HUDEP-2 (cell line): Measurements from ENCODE around the gene EPAS1.
"Not testable (repeated sequence)": the region's sequence is repeated elsewhere in the genome, so short reads cannot be mapped to it uniquely, and the experiment has no call there.

ENCODE experiments used
- DNase-seq, 76 experiments: peaks; one replicate each; lab custom pipeline; 2025; ENCODE audit not compliant: unreplicated experiment in 76 of 76; lab: John Stamatoyannopoulos, UW

The EPAS1 gene

DNA sequence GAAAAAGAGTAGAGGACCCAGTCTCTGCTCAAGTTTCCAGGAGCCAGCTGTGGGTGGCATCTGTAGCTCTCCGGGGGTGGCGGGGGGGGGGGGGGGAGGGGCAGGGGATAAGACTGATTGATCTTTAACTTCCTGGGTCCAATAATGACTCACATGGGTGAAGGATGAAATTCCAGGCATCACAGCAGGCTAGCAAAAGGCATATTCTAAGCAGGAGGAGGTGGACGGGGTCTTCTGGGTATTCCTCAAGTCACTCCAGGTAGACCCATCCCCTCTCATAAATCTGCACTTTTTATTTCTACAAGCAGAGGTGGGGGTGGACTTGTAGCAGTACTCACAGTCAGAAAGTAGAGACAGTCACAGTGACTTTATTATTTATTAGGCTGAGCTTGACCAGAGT, 96.7 kb downstream of the EPAS1 start:
- DNase-seq = no peak

DNA sequence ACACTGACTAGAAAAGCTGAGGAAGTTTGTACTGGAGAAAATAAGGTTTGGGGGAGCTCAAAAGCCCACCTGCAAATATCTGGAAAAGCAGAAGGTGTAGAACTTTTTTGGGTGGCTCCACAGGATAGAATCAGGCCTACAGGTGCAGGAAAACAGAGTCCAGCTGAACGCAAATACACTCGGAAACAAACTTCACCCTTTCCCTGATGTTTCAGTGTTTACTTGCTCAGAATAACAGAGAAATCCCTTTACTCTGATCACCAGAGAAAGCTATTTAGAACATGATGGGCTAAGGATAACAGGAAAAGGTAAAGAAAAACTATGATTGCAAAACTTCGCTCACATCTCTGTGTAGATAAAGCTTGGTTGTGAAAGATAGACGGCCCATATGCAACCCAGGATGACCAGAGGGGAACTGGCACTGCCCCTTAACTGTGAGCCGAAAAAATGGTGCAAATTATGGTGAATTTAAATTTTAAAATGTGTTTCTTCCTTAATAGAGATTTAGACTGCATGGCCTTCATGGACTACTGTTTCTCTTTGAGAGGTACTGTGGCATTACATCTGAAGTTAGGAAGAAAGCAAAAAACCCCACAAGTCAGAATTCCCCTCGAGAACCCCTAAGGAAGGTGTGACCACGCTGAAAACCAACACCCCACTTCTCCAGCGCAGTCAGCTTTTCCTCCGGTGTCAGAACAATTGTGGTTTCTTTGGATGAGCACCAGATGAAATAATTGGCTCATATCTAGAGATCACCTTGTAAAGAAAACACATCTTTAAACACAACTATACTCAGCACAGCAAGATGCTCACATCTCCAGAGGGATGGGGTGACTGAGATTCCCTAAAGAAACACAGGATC, 97.7 kb downstream of the EPAS1 start:
- no peak for DNase-seq

DNA sequence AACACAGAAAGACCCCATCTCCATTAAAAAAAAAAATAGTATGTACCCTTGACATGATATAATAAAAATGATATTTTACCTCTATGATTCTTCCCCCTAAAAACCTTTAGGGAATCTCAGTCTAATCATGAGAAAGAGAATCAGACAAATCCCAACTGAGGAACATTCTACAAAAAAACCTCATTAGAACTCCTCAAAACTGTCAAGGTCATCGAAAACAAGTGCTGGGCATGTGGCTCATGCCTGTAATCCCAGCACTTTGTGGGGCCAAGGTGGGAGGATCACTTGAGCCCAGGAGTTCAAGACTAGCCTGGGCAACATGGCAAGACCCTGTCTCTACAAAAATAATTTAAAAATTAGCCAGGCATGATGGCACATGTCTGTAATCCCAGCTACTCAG, 98.5 kb downstream of the EPAS1 start:
- not testable (repeated sequence) for DNase-seq

DNA sequence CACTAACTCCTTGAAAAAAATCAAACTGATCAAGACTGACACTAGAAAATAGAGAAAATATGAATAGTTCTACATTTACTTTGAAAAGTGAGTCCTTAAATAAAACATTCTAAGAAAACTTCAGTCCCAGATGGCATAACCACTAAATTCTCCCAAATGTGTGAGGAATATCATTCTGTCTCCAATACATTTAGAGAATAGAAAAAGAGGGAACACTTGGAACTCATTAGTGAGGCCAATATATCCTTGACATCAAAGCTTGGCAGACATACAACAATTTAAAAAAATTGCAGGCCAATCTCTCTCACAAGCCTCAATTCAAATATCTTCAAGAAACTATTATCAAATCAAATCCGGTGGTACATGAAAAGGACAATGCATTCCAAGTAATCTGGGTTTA, 102.8 kb downstream of the EPAS1 start:
- DNase-seq = no peak

DNA sequence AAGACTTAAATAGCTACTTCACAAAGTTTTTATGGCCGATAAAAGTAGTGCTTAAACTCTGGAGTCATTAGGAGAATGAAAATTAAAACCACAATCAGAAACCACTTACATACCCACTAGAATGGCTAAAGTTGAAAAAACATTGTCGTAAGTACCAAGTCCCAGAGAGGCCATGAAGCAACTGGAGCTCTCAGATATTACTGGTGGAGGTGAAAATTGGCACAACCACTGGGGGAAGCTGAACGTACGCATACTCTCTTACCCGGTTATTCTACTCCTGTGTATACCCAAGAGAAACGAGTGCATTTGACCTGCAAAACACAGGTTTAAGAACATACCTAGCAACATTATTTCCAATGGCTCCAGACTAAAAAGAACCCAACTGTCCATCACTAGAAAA, 105.7 kb downstream of the EPAS1 start:
- DNase-seq = no peak

DNA sequence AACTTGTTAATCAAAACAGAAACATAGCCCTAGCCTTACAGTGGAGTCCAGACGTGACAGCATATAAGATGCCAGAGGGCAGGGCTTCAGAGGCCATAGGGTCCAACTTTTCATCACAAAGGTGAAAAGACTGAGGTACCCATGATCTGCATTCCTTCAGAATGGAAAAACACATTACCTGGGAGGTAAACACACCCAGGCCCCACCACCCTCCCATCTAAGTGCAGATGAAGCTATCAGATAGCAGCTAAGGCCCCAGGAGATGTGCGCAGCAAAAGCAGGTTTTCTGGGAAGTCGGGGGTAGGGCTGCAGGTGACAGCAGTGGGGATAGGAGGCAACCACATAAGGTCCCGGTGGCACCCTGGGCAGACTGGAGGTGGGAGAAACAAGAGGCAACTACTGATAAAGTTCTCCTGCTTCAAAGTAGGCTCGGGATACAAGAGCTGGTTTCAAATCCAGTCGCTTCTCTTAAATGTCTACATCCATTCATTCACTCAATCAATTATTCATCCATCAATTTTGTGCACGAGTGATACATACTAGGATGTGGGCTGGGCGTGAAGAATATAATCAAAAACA, 107.1 kb downstream of the EPAS1 start:
- no peak for DNase-seq

DNA sequence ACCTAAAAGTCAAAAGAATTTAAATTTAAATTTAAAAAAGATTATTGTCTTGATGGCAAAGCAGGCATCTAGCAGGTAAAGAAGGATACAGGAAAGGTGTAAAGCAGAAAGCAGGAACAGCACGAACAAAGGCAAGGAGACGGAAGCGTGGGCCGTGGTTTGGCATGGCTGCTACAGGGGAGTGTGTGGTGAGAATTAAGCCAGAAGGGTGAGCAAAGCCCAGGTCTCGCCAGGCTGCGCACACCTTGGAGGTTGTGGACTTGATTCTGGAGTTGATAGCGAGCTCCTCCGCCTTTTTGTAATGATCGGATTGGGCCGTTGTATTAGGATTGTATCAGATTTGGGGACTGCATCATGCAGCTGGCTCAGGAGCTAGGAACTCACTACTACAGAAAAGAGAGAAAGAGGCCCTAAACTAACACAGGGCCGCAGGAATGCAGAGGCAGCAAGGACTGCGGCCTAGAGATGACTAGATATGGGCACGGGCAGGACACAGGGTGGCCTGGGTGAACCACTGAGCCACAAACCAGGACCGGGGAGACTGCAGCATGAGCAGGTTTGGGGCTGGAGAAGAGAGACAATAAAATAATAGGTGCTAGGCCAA, 110.7 kb downstream of the EPAS1 start:
- no peak for DNase-seq

DNA sequence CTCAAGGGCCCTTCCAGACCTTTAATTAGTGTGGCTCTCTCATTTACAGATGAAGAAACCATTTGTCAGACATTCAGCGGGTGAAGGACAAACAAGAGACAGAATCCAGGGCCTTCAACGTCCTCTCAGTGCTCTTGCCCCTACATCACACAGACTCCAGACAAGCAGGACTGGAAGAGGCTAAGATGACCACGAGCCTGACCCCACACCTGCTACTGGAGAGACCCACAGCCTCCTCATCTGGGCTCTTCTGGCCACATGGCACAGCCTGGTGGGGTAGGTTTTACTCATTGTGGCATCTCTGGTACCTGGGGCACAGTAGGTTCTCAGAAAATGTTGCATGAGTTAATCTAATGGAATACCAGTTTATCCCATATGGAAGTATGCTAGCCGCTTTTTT, 112.5 kb downstream of the EPAS1 start:
- no peak for DNase-seq

DNA sequence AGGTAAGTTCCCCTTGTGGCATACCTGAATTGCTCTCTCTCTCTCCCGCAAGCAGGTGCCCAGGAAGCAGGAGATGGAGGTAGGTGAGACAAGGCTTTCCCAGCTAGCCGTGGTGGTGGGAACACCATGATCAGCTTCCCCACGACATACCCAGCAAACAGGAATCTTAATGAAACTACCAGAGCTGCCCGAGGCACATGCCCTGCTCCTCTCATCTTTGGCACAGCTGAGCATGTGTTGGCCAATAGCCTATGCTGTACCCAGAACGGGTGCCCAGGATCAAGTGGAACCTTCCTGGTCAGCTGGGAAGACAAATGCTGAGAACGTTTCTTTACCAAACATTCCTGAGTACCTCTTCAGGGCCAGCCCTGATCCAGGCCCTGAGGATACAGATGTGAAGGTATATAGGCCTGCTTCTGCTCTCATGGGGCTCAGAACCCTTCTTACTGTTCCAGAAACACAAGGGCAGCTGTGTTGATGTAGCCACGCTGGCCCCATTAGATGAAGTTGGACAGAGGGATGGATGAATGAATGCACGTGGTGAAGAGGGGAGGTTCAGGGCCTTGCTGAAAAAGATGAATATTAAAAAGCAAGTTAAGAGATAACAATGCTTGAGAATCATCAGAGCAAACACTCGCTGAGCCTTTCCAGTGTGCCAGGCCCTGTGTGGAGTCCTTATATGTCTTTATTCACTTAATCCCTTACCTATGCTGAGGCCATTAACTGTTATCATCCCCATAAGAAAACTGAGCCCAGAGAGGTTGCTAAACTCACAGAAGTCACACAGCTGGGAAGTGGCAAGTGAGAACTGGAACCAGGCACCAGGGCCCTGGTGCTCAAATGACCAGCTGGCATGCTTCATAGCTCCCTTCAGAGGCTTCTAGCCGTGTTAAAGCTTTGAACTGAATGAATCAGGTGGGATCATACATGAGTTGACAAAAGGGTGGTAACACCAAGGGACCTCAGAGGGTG, 113.4 kb downstream of the EPAS1 start:
- DNase-seq = no peak

DNA sequence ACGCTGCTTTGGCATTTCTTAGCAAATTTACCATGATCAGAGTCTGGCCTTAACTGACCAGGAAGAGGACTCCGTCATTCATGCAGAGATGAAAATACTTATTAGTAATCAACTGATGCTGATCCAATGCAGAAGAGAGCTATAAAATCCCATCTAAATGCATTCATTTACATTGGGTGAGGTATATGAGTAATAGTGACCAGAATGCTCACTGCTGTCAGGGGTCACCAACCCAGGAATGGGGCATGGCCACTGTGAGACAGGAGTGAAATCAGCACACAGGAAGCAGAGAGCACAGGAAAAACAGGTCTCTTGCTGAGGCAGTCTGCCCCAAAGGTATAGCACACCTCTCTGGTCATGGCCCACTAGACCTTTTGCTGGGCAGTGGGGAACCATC, 114.0 kb downstream of the EPAS1 start:
- DNase-seq = no peak

DNA sequence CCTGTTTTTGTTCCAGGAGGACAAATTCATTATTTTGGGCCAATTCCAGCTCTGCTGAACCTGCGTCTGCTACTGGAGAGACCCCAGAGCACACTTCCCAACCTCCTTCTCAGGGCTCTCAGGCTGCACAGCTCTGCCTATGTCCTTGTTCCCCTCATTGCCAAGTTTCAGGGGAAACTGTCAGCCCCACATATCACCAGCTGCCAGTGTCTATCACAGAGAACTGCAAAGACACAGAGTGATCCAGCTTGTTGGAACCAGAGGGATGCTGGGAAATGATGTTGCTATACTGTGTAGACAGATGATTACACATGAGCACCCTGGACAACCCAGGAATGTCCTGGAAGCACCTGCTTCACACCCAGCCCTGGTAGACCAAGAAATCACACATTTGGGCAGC, 114.8 kb downstream of the EPAS1 start:
- no peak for DNase-seq

DNA sequence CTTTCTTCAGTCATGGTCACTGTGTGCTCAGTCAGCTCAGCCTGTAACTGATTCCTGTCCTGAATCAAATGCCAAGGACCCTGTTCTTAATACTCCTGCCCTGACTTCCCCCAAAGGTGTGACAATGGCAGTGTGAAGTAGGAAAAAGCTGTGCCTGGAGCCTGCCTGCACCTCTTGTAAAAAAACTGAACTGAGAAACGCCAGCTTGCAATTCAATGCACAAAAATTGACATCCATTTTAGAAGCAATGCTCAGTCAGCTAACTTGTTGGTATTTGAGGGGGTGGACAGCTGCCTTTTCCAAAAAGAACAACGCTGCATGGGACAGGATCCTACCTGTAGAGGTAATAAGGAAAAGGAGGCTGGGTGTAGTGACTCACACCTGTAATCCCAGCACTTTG, 115.9 kb downstream of the EPAS1 start:
- no peak for DNase-seq

DNA sequence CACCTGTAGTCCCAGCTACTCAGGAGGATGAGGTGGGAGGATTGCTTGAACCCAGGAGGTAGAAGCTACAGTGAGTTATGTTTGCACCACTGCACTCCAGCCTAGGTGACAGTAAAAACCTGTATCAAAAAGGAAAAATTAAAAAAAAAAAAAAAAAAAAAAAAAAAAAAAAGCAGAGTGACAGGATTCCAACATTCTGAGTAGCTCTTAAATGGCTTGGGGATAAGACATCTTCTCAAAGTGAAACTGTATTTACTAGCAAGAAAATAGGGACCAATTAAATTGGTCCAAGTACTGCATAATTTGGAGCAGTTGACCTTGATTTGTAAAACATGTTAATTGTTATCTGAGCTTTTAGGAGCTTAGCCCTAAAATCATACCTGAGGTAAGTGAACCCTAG, 116.4 kb downstream of the EPAS1 start:
- DNase-seq = no peak

DNA sequence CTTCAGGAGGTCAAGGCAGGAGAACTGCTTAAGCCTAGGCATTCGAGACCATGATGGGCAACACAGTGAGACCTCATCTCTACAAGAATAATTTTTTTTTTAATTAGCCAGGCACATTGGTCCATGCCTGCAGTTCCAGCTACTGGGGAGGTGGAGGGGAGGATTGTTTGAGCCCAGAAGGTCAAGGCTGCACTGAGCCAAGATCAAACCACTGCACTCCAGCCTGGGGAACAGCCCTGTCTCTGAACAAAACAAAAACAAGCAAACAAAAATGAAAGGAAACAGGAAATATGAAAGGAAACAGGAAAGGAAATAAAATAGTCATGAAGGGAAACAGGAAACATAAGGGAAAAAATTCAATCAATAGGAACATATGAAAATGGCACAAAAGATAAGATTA, 117.5 kb downstream of the EPAS1 start:
- DNase-seq = no peak

DNA sequence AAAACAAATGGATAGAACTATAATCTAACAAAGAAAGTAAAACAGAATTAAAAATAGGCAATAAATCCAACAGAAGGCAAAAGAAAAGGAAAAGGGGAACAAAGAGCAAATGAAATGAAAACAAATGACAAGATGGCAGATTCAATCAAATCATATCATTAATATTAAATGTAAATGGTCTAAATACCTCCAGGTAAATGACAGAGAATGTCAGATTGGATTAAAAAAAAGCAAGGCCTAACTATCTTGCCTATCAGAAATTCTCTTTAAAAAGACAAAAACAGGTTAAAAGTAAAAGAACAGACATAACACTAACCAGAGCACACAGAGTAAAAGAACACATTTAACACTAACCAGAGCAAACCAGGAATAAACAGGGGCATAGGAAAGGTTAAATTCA, 119.1 kb downstream of the EPAS1 start:
- DNase-seq = no peak

DNA sequence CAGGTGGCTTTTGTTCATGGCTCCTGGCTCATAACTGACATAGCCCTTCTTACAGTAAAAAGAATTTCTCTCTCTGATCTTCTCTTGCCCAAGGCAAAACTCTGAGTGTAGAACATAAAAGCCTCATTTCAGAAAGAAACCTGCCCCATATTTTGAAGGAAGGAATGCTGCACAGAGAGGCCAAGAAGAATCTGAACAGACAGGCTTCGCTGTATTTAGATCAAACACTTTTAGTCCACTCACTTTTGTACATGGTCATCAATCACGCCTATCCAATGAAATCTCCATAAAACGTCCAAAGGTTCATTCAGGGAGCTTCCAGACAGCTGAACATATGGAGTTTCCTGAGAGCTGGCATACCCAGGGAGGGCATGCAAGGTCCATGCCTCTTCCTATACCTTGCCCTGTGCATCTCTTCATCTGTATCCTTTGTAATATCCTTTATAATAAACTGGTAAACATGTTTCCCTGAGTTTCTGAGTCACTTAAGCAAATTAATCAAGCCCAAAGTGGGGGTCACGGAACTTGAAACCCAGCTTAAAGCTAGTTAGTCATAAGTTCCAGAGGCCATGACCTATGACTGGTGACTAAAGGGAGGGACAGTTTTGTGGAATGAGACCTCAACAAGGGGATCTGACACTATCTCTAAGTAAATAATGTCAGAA, 119.7 kb downstream of the EPAS1 start:
- no peak for DNase-seq

DNA sequence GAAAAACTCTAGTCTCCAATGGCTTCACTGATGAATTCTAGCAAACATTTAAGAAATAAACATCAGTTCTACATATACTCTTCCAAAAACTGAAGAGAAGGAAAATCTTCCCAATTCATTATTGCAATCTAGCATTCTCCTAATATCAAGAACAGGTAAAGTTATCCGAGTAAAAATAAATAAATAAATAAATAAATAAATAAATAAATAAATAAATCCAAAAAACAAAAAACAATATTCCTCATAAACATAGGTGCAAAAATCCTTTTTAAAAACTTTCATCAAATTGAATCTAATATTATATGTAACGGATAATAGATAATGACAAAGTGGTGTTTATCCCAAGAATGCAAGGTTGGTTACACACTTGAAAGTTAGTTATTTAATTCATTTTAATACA, 123.7 kb downstream of the EPAS1 start:
- no peak for DNase-seq

DNA sequence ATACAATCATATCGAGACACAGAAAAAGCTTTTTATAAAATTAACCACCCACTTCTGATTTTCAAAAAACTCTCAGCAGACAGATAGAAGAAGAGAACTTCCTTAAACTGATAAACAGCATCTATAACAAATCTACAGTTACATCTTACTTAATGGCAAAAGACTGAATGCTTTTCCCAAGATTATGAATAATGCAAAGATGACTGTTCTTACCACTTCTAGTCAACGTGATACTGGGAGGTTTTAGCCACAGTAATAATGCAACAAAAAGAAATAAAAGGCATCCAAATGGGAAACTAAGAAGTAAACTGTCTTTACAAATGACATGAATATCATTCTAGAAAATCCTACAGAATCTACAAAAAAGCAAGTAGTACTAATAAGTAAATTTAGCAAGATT, 124.2 kb downstream of the EPAS1 start:
- no peak for DNase-seq

DNA sequence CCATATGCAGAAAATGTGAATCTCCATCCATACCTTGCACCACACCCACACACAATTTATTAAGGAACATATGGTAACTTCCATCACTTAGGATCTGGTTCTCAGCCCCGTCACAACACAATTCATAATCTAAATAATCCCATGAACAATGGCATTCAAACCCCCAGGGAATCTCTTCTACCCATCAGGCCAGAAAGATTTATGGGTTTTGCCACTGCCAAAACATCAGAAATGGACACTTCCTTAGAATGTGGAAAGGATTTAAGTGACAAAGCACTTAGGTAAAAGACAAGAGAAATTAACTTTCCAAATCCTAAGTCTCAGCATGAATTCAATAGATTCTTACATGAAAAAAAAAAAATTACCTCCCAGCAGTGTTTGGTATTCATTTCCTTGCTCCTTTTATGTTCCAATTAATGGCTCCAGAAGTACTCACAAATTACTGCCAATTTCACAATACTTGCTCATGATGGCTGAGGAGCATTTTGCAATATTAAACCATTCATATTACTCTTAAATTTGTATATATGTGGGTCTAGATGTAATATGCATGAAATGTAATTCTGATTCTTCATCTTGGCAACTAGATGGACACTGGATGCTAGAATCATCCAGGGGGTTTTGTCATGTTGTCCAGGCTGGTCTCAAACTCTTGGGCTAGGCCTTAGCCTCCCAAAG, 125.6 kb downstream of the EPAS1 start:
- DNase-seq = no peak

DNA sequence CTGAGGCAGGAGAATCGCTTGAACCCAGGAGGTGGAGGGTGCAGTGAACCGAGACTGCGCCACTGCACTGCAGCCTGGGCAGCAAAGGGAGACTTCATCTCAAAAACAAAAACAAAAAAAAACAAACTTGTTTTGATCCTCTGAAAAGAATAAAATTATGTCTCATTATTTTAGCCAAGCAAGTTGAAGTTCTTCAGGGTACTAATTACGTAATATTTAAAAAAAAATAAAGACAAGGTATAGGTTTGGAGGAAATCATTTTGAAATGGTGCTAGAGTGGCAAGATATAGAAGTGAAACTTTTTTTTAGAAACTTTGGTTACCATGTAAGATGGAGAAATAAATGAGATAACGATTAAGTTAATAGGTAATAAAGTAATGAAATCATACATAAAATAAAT, 127.7 kb downstream of the EPAS1 start:
- DNase-seq = no peak
